ENCODE data around the gene RCVRN. TPM values are rescaled to one million over a fixed set of nuclear protein-coding genes. Genes with fewer than 3 reads are reported as not detected.

RCVRN gene
- total RNA-seq, 4 donors from 2014 or later = 0.42 to 1.9 (median 0.69) TPM

GRCh38 chr17:9917131-9917530, 12.1 kb upstream of the RCVRN start:
- no peaks in the 10 kb centered on the region for H3K9me3 ChIP-seq
- no peak overlapping the region for H3K27ac ChIP-seq
- H3K4me1 ChIP-seq = no peaks in the 10 kb centered on the region
- DNase-seq (ENCODE audit: low spot score in 2 of 2) = no peak
- H3K27me3 ChIP-seq = no peaks in the 10 kb centered on the region
- H3K36me3 ChIP-seq = peaks cover 55% of the 10 kb centered on the region
- 88% methylated on average over 8 of the region's 13 CpGs for WGBS
- TF ChIP-seq CTCF (IDR thresholded peaks at IDR 0.05) (no peak), POLR2A (IDR thresholded peaks at IDR 0.05) (no peak), EP300 (IDR thresholded peaks at IDR 0.05) (no peak), POLR2AphosphoS5 (IDR thresholded peaks at IDR 0.05) (no peak)
- H3K4me3 ChIP-seq = no peak overlapping the region

GRCh38 chr17:9916108-9916507, 11.0 kb upstream of the RCVRN start:
- no peak overlapping the region for H3K27ac ChIP-seq
- H3K4me1 ChIP-seq = no peaks in the 10 kb centered on the region
- H3K4me3 ChIP-seq = no peak overlapping the region
- no peak for DNase-seq (ENCODE audit: low spot score in 2 of 2)
- no peaks in the 10 kb centered on the region for H3K27me3 ChIP-seq
- WGBS = 66% methylated on average over 5 of the region's 8 CpGs
- TF ChIP-seq POLR2AphosphoS5 (IDR thresholded peaks at IDR 0.05) (no peak), POLR2A (IDR thresholded peaks at IDR 0.05) (no peak), CTCF (IDR thresholded peaks at IDR 0.05) (no peak), EP300 (IDR thresholded peaks at IDR 0.05) (no peak)
- no peaks in the 10 kb centered on the region for H3K9me3 ChIP-seq
- peaks cover 52% of the 10 kb centered on the region for H3K36me3 ChIP-seq

- TF ChIP-seq CTCF (IDR thresholded peaks at IDR 0.05) (no peak), POLR2AphosphoS5 (IDR thresholded peaks at IDR 0.05) (no peak), POLR2A (IDR thresholded peaks at IDR 0.05) (no peak), EP300 (IDR thresholded peaks at IDR 0.05) (no peak)
- Histone ChIP-seq H3K27ac (no peak overlapping the region), H3K27me3 (no peaks in the 10 kb centered on the region), H3K36me3 (peaks cover 40% of the 10 kb centered on the region), H3K4me1 (no peaks in the 10 kb centered on the region), H3K4me3 (no peak overlapping the region), H3K9me3 (no peaks in the 10 kb centered on the region)
- no peak for DNase-seq (ENCODE audit: low spot score in 2 of 2)
- 95% methylated on average over 5 of the region's 5 CpGs for WGBS
These were observed 8.4 kb upstream of the RCVRN start for GRCh38 chr17:9913476-9913875.

GRCh38 chr17:9912121-9913099, 7.3 kb upstream of the RCVRN start:
- Histone ChIP-seq H3K4me1 (no peaks in the 10 kb centered on the region), H3K36me3 (peaks cover 29% of the 10 kb centered on the region), H3K9me3 (no peaks in the 10 kb centered on the region), H3K4me3 (no peak overlapping the region), H3K27ac (no peak overlapping the region), H3K27me3 (no peaks in the 10 kb centered on the region)
- 70% methylated on average over 18 of the region's 18 CpGs for WGBS
- no peak for DNase-seq (ENCODE audit: low spot score in 2 of 2)
- TF ChIP-seq CTCF (IDR thresholded peaks at IDR 0.05) (no peak), EP300 (IDR thresholded peaks at IDR 0.05) (no peak), POLR2A (IDR thresholded peaks at IDR 0.05) (no peak)

GRCh38 chr17:9911089-9911488, 6.0 kb upstream of the RCVRN start:
- WGBS = 87% methylated on average over 5 of the region's 12 CpGs
- H3K4me1 ChIP-seq = no peaks in the 10 kb centered on the region
- H3K4me3 ChIP-seq = no peak overlapping the region
- no peaks in the 10 kb centered on the region for H3K9me3 ChIP-seq
- peaks cover 11% of the 10 kb centered on the region for H3K27me3 ChIP-seq
- peaks cover 17% of the 10 kb centered on the region for H3K36me3 ChIP-seq
- TF ChIP-seq EP300 (IDR thresholded peaks at IDR 0.05) = no peak
- TF ChIP-seq CTCF (IDR thresholded peaks at IDR 0.05) = no peak
- TF ChIP-seq POLR2A (IDR thresholded peaks at IDR 0.05) = no peak
- TF ChIP-seq POLR2AphosphoS5 (IDR thresholded peaks at IDR 0.05) = no peak
- no peak for DNase-seq (ENCODE audit: low spot score in 2 of 2)
- H3K27ac ChIP-seq = no peak overlapping the region
